Non-pigmented ciliary epithelial cell (primary cell): Measurements from ENCODE around the gene ANKRD16.
"Not testable (repeated sequence)": the region's sequence is repeated elsewhere in the genome, so short reads cannot be mapped to it uniquely, and the experiment has no call there.

ENCODE experiments used
- DNase-seq: peaks from one replicate; pipeline ENCODE4 v3.0.0-alpha.2; 2010; ENCODE audit warnings: low read depth

Gene ANKRD16

DNA sequence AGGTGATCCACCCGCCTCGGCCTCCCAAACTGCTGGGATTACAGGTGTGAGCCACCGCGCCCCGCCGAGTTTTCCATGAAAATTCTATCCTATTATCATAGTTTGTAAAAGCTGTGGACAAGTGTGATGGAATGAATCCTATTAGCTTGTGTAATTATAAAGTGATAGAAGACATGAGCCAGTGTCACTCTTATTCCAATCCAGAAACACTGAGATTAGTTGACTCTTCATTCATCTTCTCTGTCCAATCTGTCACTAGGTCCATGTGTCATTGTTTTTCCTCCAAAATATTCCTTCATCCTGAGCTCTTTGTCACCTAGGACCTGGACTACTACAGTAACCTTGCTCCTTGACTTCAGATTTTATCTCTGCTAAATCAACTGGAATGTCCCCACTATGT lies 13.9 kb upstream of the ANKRD16 start:
- DNase-seq = no peak

DNA sequence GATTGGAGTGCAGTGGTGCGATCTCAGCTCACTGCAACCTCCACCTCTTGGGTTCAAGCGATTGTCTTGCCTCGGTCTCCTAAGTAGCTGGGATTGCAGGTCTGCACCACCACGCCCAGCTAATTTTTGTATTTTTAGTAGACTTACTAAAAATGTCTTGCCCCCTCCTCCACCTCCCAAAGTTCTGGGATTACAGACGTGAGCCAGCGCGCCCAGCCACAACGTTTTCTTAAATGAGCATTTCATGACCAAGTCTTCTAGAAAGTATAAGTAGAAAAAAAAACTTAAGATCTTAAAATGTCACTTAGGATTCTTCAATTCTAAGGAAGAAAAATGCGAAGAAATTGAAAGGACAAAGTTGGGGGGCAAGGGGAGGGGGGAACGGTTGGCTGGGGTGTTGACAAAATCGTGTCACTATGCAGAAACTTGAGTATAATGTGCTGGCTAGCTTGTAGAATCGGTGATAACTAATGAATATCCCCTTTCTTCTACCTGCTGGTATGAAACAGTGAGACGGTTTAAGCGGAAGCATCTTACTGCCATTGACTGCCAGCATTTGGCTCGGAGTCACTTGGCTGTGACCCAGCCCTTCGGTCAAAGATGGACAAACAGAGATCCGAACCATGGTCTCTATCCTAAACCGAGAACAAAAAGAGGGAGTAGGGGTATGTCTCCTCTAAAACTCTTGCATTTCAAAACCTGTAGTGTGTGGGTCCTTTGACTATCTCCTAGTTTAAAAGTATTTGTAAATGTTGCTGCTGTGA lies 13.0 kb upstream of the ANKRD16 start:
- no peak for DNase-seq

DNA sequence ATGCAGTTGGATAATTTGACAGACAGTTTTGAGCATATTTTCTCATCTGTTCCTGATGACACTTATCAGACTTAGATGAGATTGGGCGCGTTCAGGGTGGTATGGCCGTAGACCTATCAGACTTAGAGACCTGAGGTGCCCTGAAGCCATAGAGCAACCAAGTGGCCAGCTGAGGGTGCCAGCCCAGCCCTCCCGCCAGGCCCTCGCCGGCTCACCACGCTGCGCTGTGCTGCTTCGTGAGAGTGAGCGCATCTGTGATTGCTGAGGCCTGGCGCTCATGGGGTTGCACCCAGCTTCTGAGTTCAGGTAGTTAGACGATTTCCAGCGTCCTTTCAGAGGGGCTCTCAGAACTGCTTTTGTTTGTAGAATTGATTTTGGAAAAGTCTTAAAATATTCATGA lies 10.6 kb upstream of the ANKRD16 start:
- no peak for DNase-seq

DNA sequence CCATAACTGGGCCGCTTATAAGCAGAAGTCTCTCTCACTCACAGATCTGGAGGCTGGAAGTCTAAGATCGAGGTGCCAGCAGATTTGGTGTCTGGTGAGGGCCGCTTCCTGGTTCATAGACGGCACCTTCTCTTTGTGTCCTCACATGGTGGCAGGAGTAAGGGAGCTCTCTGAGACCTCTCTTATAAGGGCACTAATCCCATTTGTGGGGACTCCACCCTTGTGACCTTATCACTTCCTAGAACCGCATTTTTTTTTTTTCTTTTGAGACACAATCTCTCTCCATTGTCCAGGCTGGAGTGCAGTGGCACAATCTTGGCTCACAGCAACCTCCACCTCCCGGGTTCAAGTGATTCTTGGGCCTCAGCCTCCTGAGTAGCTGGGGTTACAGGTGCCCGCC lies 8.5 kb upstream of the ANKRD16 start:
- no peak for DNase-seq

DNA sequence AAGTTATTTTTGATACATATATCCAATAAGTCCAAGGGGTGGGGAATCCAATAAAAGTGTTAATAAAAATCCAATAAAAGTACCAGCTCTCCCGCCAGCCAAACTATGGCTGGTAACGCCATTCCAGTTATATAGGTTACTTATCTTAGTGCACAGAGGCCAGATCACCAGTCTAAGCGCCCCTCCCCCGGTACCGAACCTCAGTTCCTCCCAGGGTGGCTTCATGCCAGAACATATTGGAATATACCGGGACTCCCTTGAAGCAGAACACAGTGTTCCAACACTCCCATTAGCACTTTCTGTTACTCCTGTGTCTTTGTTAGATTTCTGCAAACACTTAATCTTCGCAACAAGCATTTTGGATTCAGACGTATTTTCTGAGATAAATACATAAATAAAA lies 7.8 kb upstream of the ANKRD16 start:
- no peak for DNase-seq

DNA sequence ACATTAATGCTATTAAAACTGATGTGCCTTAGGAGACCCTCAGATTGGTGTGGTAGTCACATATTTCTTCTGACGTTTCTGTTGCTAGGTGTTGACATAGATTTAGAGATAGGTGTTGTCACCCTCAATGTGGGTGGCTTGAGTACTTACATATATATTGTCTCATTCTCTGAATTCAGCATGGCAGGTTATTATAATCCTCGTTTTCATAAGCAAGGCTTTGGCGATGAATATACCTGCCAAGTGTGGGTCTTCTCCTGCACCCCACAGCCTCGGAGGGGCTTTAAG lies 7.3 kb upstream of the ANKRD16 start:
- no peak for DNase-seq

DNA sequence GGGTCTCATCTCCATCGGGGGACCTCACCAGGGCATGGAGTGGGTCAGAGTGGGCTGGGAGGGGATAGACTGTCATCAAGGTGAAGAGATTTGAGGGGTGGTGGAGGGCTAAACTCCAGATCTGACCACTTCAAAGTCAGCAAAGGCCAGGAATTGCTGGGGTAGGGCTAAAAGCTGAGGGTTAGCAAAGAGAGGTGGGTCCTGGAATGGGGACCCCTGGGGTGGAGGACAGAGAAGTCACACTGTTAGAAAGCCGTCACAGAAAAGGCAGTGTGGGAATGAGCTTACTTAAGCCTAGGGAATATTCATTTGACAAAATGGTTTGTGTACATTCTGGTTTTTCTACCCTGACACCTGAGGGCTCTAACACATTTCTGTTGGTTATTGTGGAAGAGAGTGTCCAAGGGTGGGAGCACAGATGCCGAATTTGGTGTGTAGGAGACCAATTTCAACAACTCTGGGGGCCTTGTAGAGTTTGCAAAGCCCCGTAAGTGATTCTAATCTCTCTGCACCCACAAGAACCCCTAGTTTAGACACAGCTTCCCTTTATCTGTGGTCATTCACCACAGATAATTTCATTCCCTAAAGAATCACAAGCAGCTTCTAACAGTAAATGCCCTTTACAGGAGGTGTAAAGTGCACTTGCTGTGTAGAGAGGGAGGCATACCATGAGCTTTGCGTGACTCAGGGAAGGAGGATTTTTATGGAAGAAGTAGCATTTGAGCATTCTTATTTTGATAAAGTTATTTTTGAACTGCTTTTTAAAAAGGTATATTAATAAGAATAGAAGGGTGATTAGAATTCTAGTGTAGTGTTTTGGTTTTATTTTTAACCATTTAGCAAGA lies 6.7 kb upstream of the ANKRD16 start:
- no peak for DNase-seq

DNA sequence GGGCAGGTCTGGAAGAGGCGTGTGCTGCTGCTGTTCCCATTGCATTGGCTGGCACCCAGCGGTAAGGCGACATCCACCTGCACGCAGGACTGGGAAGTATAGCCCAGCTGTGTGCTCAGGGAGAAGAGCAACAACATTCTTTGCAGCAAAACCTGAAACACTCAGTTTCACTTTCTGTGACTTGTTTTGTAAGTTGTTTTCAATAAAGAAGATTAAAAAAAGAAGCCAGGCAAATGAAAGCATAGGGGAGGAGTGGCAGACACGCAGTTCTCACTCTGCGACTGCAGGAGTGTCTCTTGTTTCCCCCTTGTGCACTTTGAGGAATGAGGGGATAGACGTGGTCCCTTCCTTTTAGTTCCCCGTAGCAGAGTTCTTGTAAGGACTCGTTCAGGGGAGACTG lies 6.1 kb upstream of the ANKRD16 start:
- no peak for DNase-seq

DNA sequence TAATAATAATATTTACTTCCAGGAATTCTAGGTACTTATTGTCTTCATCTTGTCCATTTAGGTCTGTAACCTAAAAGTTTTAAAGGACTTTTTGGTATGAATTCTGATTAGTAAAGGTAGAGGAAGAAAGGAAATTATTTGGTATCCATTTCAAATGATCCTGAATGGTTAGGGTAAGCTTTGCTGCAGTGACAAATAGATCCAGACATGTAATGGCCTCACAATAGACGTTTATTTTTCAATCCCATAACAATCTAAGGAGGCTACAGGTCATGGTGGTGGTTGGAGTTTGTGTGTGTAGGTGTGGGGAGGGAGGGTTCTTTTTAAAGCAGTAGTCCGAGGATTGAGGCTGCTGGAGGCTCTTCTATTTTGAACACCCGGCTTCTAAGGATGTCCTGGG lies 5.7 kb upstream of the ANKRD16 start:
- DNase-seq = no peak

DNA sequence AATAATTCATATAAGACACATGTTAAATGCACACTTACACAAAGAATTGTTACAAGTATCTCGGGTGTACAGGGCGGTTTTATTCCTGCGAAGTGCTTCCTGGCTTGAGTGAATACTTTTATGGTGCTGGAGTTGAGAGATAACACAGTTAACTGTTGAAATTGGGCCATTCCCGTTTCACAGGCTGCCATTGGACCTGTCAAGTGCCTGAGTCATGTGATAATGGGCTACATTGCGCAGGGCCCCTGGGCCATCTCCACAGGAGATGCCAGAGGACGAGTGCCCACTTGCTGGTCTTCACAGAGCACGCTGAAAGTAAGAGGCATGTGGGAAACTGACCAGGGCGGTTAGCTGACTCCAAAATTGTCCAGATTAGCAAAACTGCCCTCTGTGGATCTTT lies 5.2 kb upstream of the ANKRD16 start:
- DNase-seq = no peak

DNA sequence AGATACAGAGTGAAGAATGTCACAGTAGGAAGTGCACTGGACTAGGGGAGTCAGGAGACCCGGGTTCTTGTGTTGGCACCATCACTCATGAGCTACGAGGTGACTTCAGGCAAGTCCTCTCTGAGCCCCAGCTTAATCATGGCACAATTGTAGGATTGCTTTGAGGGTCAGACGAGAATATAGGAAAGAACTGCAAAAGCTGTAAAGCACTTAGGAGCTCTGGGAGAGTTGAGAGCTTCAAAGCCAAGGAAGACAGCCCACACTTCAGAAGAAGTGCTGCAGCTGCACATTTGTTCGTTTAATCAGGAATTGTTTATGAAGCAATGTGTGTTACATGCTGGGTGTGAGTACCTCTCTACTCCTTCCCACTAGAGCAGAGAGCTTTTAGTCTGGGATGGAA lies 4.7 kb upstream of the ANKRD16 start:
- no peak for DNase-seq

DNA sequence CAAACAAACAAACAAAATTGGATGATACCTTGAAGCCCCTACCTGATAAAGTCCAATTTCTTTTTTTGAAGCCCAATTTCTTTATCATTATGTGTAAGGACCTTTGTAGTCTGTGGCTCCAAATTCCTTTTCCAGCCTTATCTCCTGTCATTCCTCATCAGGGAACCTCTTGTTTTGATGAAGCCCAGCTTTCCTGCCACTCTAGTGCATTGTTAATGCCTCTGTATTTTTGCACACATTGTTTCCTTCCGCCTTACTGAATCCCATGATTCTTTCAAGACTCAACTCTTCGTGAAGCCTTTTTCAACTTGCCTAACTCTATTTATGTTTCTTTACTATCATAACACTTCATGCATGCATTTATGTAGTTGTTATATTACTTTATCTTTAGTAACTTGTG lies 3.6 kb upstream of the ANKRD16 start:
- no peak for DNase-seq

DNA sequence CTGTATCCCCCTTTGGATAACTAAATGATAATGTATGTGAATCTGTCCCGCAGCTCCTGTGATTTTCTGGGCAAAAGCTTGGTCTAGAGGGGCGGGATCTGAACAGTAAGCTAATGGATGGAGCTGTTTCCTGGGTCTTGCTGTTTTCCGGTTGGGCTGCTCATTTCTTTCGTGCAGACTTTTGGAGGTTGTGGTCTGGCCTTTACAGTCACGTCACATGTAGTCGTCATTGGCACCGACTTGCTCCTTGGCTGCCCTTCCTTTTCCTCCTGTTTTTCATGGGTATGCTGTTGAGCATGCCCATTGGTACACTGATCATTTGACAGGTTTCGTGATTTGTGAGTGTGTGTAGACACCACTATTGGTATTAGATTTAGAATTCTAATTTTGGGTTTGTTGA lies 2.3 kb upstream of the ANKRD16 start:
- DNase-seq = no peak

DNA sequence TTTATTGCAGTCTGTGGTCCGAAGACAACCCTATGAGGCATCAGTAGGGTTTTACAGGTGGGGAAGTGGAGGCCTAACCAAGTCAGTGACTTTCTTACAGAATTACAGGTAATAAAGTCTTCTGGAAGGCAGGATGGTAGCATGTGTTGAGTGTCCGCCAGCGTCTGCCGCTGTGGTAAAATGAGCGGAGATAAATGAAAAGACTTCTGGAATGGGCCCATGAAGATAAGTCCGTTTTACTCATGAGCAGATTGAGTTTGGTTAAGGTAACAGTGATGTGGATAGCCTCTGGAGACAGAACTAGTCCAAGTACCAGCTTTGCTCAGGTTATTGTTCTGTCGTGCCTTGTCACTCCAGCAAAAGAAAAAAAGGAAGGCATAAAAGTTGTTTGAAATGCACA lies 1.3 kb upstream of the ANKRD16 start:
- no peak for DNase-seq

DNA sequence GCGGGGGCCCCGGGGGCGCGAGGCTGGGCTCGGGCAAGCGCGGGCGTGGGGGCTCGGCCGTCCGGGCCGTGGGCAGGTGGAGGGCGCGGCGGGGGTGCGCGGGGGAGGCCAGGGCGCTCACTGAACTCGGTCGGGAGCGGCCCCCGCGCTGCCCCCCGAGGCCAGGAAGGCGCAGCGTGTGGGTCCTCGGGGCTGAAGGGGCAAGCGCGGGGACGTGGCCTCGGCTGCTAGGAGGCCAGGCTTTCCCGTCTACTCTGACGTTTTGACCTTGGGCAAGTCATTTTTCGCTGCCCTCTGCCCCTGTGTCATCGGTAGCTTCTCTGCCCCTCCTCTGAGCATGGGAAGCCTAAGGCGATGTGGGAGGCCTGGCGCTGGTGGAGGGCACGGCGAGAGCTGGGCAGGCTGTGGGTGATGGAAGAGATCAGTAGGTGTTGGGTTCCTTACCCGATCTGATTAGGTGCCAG lies 791 bp upstream of the ANKRD16 start:
- DNase-seq = no peak

DNA sequence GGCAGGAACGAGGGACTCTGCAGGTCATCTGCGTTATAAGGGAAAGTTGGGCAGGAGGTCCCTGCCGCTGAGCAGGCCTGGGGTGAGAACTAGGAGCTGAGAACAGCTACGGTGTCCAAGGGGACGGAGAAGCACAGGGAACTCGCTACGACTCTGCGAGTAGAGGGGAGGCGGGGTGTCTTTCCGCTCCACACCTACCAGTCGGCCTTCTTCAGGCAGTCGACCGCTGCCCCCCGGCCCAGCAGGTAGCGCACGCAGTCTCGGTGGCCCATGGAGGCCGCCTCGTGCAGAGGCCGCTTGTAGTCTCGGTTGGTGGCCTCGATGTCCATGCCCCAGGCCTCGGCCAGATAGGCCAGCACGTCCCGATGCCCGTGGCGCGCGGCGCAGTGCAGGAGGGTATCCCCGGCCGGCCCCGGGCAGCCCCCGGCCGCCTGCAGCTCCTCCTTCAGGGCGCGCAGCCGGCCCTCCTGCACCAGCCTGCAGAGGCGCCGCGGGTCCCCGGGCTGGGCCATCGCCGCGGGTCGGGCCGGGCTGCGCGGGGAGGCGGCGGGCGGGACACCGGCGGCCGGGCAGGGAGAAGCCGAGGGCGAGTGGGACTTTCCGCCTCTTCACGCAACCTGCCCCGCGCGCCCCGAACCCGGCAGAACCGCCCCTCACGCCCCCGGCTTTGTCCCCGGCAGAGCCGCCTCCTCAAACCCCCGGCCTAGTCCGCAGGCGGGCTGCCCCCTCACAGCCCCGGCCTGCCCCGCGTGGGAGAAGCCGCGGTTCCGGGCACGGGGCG lies 660 bp downstream of the ANKRD16 start:
- no peak for DNase-seq

DNA sequence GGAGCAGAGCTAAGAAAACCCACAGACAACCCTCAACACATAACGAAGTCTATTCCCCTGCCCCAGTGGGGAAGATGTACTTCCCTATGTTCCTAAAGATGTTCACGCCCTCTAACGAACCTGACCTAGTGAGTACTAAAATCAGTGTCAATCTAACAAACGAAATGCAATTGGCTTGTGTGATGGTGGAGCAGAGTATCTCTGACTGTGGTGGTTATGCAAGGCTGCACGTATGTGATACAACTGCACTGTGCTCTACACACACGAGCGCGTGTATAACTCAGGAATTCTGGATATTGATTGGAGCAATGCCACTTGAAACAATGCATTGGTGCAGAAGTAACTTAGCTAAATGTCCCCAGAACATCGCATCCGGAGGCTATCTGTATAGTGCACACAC lies 1.3 kb downstream of the ANKRD16 start:
- DNase-seq = no peak

DNA sequence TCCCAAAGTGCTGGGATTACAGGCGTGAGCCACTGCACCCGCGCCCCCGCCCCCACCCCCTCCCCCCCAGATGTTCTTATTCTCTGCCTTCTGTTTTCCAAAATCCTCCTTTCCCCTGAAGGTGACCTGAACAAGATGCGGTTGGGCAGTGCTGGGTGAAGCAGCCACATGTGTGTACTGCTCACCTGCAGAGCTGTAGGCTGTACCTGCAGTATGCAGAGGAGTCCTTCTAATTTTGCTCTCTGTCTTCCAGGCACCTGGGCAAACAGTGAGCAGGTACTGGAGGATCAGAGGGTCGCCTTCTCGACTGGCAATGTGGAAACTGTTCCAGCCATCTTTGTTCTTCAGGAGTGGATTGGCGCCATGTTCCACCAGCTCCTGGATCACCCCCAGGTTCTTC lies 2.1 kb downstream of the ANKRD16 start:
- no peak for DNase-seq

DNA sequence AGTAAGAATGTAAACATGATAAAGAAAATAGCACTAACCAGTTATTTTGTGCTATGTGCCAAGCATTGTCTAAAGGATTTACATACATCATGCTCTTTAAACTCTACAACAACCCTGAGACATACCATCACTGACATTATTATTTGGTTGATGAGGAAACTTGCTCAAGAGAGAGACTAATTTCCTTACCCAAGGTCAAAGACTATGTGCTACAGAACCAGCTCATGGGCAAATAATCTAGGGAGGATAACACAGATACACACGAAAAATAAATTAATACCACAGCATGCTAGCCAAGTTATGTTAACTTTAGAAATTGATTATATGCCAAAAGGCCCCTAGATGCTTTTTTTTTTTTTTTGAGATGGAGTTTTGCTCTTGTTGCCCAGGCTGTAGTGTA lies 2.7 kb downstream of the ANKRD16 start:
- DNase-seq = no peak

DNA sequence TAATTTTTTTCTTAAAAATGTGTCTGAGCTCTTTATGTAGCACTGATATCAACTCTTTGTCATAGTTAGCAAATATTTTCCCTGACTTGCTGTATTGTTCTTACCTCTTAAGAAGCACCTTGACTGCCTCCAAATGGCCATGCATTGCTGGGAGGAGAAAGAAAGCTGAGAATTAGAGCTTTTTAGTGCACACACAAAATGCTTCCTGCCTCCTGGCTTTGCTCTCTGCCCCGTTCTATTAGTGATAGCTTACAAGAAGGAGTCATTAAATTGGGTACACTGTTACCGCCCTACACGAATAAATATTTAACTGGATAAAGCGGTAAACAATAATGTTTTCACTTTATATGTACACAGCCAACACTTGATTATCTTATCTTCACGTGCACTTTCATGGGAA lies 4.1 kb downstream of the ANKRD16 start:
- DNase-seq = no peak

DNA sequence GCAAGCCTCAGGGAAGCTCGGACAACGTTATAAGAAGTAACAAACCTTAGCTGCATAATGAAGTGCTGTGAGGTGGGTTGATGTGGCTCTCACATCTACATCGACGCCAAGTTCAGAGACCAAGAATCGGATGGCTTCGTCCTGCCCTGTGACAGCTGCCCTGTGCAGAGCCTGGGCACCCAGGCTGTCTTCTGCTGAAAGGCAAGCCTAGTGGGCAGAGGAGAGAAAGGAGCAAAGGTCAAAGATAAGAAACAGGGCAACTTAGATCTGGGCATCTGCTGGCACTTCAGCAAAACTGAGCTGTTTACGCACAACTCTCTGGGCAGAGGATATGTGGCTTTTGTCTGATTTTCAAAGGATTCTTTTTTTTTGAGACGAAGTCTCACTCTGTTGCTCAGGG lies 6.7 kb downstream of the ANKRD16 start:
- no peak for DNase-seq

DNA sequence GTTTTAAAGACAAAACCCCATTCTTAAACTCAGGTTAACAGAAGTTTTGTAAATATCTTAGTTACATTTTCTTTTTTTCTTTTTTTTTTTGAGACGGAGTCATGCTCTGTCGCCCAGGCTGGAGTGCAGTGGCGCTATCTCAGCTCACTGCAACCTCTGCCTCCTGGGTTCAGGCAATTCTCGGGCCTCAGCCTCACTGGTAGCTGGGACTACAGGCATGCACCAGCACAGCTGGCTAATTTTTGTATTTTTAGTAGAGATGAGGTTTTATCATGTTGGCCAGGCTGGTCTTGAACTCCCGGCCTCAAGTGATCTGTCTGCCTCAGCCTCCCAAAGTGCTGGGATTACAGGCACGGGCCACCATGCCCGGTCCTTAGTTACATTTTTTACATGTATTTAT lies 12.7 kb downstream of the ANKRD16 start:
- not testable (repeated sequence) for DNase-seq

DNA sequence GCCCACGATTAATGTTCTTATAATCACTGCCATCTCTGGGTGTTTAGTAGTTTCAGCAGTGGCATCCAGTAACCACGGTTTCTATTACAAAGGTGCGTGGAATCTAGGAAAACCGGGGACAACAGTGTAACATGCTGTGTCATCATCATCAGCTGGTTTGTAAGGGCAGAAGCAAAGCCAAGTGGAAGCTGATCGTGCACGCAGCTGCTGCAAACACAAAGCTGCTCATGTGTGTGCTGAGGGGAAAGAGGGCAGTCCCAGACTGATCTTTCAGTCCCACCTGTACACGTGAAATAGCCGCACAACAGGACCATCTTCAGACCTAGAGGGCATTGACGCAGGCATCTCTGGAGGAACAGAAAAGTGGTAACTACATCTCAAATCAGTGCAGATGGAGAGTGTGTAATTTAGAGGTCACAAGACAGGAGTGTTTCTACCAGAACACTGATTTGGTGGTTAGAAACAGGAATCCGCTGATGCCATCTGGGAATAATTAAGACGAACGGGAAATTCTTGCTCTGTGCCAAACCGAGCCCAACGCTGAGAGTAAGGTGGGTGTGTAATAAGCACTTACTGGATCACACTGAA lies 13.4 kb downstream of the ANKRD16 start:
- DNase-seq = peak; percentile 45
